ENCODE data around the gene DISC1.
A peak's percentile ranks its signal among the peaks of the same experiment; 100 is the strongest.
"Not testable (repeated sequence)": the region's sequence is repeated elsewhere in the genome, so short reads cannot be mapped to it uniquely, and the experiment has no call there.

The DISC1 gene

GRCh38 chr1:231728987-231729386 lies 102.4 kb downstream of the DISC1 start:
- DNase-seq (ENCODE audit: low read depth in 2 of 2): not testable (repeated sequence)

GRCh38 chr1:231729544-231729943 lies 103.0 kb downstream of the DISC1 start:
- peak in 1 of 2 experiments; percentile 10 for DNase-seq (ENCODE audit: low read depth in 2 of 2)

- no peak for DNase-seq (ENCODE audit: low read depth in 2 of 2)
Observed at GRCh38 chr1:231731268-231731667, 104.7 kb downstream of the DISC1 start.

DNA sequence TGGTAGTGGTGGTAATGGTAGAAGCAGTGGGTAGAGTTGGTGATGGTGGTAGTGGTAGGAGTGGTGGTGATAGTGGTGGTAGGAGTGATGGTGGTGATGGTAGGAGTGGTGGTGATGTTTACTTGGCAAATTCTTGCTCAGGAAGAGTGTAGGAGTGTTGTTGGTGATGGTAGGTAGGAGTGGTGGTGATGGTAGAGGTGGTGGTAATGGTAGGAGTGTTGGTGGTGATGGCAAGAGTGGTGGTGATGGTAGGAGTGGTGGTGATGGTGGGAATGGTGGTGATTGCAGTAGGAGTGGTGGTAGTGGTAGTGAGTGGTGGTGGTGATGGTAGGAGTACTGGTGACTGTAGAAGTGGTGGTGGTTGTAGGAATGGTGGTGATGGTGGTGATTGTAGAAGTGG lies 106.5 kb downstream of the DISC1 start:
- DNase-seq (ENCODE audit: low read depth in 2 of 2): no peak

DNA sequence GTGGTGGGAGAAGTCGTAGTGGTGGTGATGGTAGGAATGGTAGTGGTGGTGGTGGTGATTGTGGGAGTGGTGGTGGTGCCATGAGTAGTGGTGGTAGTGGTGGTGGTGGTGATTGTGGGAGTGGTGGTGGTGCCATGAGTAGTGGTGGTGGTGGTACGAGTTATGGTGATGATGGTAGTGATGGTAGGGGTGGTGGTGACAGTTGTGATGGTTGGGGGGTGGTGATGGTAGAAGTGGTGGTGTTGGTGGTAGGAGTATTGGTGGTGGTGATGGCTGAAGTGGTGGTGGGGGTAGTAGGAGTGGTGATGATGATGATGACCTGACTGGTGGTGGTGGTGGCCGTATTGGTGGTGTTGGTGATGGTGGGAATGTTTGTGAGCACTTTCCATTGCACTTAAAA lies 107.1 kb downstream of the DISC1 start:
- DNase-seq (ENCODE audit: low read depth in 2 of 2): no peak

DNA sequence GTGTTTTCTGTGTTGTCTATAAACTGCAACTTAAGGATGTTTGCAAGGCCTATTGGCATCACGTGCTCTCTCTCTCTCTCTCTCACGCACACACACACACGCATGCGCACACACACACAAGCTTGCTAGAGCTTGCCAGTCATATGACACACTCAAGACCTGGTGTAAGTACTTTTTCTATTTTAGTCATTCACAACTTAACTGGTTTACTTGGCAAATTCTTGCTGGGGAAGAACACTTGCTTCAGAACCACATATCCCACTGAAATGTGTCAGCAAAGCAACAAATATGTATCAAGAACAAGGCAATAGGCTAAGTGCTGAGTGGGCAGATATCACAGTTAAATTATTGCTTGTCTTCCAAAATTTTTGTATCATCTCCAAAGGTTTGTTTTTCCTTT lies 107.8 kb downstream of the DISC1 start:
- no peak for DNase-seq (ENCODE audit: low read depth in 2 of 2)

GRCh38 chr1:231735411-231735810 lies 108.8 kb downstream of the DISC1 start:
- no peak for DNase-seq (ENCODE audit: low read depth in 2 of 2)

- no peak for DNase-seq (ENCODE audit: low read depth in 2 of 2)
Observed at GRCh38 chr1:231735941-231736340, 109.4 kb downstream of the DISC1 start.

DNA sequence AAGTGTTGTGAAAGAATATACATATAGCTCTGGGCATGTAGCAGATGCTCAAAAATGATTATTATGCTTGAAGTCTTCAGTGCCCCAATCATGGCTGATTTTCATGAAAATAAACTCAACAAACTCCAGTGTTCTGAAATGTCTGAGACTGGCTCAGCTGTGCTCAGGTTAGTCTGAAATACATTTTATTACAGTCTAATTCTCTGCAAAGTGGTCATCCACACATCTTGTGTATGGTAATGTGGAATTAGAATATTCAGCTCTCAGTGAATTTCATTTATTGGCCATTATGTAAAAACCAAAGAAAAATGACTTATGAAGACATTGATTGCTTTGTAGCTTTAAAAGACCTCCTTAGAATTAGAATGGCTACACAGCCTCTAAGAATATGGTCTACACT lies 109.9 kb downstream of the DISC1 start:
- DNase-seq (ENCODE audit: low read depth in 2 of 2): no peak

DNA sequence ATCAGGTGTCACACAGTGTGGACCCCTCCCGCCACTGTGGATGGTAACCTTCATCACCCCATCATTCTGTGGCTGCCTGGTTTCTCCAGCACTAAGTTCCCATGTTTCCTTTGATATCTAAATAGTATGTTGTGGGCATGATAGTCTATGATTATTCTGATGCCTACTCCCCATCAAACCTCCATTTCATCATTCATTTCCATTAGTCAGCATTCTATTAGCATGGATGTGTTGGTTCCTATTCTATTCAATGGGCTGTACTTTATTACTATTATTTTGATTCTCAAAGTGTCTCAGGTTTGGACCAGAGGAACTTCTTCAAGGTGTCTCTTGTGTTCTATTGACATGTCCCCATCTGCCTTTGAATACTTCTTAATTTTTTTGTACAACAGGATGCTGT lies 112.0 kb downstream of the DISC1 start:
- no peak for DNase-seq (ENCODE audit: low read depth in 2 of 2)

DNA sequence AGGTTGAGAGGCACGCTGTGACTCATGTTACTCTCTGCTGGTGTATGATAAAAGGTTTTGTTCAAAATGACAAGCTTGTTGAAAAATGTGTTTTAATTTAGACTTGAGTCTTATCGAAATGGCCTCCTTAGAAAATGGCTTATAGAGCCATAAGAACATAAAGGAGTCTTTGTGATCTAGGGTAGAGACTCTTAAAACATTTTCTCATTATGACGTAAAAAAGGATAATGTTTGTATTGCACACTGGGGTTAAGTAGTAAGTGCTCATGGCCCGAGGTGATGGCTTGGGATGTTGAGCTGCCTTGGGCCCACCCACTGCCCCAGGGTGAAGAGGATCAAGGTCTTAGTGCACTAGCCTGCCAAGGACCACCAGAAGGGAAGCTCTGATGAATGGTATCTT lies 117.4 kb downstream of the DISC1 start:
- no peak for DNase-seq (ENCODE audit: low read depth in 2 of 2)

DNA sequence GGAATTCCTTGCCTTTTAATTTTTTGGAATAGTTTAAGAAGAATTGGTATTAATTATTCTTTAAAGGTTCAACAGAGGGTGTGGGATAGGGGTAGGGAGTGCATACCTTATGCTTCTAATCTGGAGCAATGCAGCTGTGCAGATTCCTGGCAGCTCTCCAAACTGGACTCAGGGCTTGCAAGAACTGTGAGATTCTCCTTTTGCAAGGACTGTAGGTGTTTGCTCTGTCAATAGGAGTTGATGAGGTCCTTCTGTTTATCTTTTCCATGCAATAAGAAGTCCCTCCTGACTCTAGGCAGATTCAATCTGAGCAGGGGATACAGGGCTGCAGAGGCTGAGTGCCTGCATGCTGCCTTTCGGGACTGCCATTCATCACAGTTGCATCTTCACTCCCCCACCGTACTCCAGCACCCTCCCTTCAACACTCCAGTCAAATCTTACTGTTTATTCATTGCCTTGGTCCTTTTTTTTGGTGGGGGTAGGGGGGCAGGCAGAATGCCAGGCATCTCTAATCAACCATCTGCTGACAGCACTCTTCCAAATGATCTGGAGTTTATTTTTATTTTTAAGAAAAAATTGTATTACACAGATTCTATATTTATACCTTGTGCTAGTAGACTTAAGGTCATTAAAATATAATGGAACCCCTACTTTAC lies 122.3 kb downstream of the DISC1 start:
- no peak for DNase-seq (ENCODE audit: low read depth in 2 of 2)

GRCh38 chr1:231750296-231750695 lies 123.7 kb downstream of the DISC1 start:
- no peak for DNase-seq (ENCODE audit: low read depth in 2 of 2)

DNA sequence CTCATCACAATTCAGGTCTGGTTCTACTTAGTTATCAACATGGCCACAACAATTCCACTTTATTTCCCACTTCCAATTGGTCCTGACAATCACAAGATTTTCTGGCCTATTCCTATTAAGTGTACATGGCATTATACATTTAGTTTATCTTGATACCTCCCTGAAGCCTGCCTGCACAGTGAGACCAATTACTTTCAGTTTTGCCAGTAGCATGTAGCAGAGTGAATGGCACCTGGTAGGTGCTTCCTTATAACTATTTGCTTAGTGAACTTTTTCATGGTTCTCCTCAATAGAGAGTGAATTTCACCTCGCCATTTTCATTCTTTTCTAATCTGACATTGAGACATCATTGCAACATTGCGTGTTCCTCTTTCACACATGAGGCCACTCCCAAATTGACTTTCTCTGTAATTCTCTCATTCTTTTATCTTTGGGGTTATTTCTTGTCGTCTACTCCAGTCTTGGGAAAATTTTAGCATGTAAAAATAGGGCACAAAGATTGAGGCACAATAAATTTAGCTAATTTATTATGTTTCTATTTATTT lies 124.3 kb downstream of the DISC1 start:
- DNase-seq (ENCODE audit: low read depth in 2 of 2): no peak

DNA sequence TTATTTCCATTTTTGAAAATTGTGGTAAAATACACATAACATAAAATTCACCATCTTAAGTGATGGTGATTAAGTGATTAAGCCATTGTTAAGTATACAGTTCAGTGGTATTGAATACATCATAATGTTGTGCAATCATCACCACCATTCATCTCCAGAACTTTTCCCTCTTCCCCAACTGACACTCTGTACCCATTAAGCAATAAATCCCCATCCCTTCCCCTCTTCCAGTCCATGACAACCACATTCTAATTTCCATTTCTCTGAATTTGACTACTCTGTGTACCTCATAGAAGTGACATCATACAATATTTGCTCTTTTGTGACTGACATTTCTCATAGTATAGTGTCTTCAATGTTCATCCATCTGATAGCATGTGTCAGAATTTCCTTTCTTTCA lies 124.8 kb downstream of the DISC1 start:
- no peak for DNase-seq (ENCODE audit: low read depth in 2 of 2)

- no peak for DNase-seq (ENCODE audit: low read depth in 2 of 2)
Observed at GRCh38 chr1:231753313-231753712, 126.7 kb downstream of the DISC1 start.

DNA sequence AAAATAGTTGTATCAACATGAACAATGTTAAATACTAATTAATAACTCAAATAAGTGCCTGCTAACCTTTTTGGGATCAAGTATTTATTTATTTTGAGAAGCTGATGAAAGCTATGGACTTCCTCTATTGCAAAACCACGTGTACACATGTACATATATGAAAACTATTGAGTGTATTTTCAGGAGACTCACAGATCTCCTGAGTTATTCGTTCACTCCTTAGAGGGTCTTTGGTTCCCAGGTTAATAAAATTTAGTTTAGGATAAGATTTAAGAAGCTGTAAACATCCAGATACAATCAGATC lies 130.5 kb downstream of the DISC1 start:
- DNase-seq (ENCODE audit: low read depth in 2 of 2): no peak

- DNase-seq (ENCODE audit: low read depth in 2 of 2): no peak
Observed at GRCh38 chr1:231757759-231758158, 131.2 kb downstream of the DISC1 start.

DNA sequence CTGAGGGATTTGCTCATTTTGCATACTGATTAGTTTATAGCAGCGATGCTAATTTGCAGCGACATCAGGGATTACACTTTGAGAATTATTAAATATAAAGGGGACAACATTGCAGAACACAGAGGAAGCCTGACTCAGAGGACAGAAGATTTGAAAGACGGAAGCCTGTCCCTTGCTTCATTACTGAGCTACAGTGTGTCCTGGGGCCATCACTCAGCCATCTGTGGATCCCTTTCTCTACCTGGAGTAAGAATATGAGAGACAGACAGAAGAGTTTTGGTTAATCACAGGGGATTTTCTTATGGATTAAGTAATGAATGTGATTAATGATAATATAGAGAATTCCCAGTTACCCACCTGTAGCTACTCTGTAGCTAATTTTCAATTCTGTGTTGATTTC lies 134.7 kb downstream of the DISC1 start:
- no peak for DNase-seq (ENCODE audit: low read depth in 2 of 2)

- no peak for DNase-seq (ENCODE audit: low read depth in 2 of 2)
Observed at GRCh38 chr1:231761747-231762541, 135.4 kb downstream of the DISC1 start.

DNA sequence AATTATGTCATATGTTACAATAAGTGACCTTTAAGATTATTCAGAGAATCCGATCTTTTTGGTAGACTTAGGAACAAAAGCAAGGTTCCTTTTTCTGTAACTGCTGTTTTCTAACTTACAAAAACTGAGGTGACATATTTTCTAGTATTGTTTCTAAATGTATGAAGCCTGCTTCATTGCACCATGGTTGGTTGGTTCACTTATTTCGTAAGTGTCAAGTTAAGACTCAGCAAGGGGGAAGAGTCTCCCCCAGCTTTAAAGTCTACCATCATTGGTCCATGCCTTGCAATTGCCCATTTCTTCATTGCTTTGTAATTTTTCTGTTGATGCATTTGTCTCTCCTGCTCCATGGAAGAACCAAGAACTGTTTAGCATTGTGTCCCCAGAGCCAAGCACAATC lies 136.9 kb downstream of the DISC1 start:
- DNase-seq (ENCODE audit: low read depth in 2 of 2): no peak

- not testable (repeated sequence) for DNase-seq (ENCODE audit: low read depth in 2 of 2)
Observed at GRCh38 chr1:231765825-231766224, 139.2 kb downstream of the DISC1 start.

- DNase-seq (ENCODE audit: low read depth in 2 of 2): no peak
Observed at GRCh38 chr1:231767471-231767870, 140.9 kb downstream of the DISC1 start.
